Adrenal gland (tissue), 5 donors: Measurements from ENCODE around the gene HPCA.

ENCODE experiments used
- CTCF ChIP-seq, 6 experiments: fragments of 450-650 bp in 4 of 6; fragments of 200-600 bp in 2 of 6; sonication (generic) in 1 of 6; IDR thresholded peaks; 1 replicate in 5 of 6; 2 replicates in 1 of 6; pipeline versions ENCODE4 v1.5.1 to v1.8.0; 2016 to 2021; ENCODE audit warnings: antibody characterized with exemption in 6 of 6, mild to moderate bottlenecking in 2 of 6, moderate library complexity in 1 of 6
- POLR2A ChIP-seq, 2 donors: fragments of 450-650 bp; IDR thresholded peaks; one replicate each; pipeline ENCODE4 v1.6.1; 2017; ENCODE audit warnings: antibody characterized with exemption in 2 of 2, mild to moderate bottlenecking in 2 of 2, moderate library complexity in 1 of 2
- donor health status: DM: no; HTN: no; CAD: no.

GRCh38 chr1:32928285-32928684 lies 42.0 kb downstream of the HPCA start:
- TF ChIP-seq CTCF (IDR thresholded peaks at IDR 0.05), result no peak
- no peak for TF ChIP-seq POLR2A (IDR thresholded peaks at IDR 0.05)
